Neural cell (in vitro differentiated cells): Measurements from ENCODE around the gene IFNLR1.

Experiments
- EP300 ChIP-seq: fragments of 450-650 bp; conservative IDR thresholded peaks from 2 replicates; pipeline ENCODE4 v1.6.1; 2014; ENCODE audit warnings: antibody characterized with exemption, mild to moderate bottlenecking, moderate library complexity; ENCODE audit not compliant: poor library complexity, severe bottlenecking
- RAD21 ChIP-seq: fragments of 450-650 bp; conservative IDR thresholded peaks from 2 replicates; pipeline ENCODE4 v1.6.1; 2014; ENCODE audit warnings: antibody characterized with exemption, mild to moderate bottlenecking, moderate library complexity
- SMC3 ChIP-seq: fragments of 450-650 bp; conservative IDR thresholded peaks from 2 replicates; pipeline ENCODE4 v1.6.1; 2014; ENCODE audit warnings: antibody characterized with exemption, mild to moderate bottlenecking, moderate library complexity; ENCODE audit not compliant: poor library complexity
- TF ChIP-seq, protein P1 (sequence below): fragments of 450-650 bp; IDR thresholded peaks from 2 replicates; pipeline ENCODE4 v1.5.1; 2014; ENCODE audit warnings: antibody characterized with exemption, mild to moderate bottlenecking, moderate library complexity; ENCODE audit not compliant: poor library complexity, severe bottlenecking
- TF ChIP-seq, protein P2 (sequence below): IDR thresholded peaks from 2 replicates; pipeline ENCODE4 v1.6.1; 2012; ENCODE audit warnings: borderline replicate concordance

DNA sequence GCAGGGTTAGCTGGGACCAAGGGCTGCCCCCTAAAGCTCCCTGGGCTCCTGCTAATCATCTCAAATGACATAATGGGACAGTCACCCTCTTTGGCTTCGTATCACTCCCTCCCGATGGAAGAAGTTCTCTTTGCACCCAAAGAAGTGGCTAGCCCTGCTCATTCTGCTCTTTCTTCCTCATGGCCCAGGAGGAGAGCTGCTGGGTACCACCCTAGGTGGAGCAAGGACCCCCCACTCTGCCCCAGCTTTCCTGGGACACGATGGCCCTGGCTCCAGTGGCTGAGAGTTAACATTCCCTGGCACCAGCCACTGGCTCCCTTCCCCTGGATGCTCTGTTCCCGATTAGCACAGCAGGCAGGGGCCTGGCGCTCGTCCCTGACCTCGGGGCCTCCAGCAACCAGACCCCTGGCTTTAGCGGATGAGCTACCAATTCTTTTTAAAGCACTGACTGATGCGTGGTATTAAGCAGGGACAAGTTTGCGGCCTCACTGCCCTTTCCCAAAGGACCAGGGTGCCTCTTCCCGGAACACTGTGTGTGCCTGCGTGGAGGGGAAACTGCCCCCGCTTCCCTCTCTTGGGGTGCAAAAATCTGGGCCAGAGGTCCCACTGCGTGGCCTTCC lies 76.3 kb downstream of the IFNLR1 start:
- TF ChIP-seq, protein P1, sequence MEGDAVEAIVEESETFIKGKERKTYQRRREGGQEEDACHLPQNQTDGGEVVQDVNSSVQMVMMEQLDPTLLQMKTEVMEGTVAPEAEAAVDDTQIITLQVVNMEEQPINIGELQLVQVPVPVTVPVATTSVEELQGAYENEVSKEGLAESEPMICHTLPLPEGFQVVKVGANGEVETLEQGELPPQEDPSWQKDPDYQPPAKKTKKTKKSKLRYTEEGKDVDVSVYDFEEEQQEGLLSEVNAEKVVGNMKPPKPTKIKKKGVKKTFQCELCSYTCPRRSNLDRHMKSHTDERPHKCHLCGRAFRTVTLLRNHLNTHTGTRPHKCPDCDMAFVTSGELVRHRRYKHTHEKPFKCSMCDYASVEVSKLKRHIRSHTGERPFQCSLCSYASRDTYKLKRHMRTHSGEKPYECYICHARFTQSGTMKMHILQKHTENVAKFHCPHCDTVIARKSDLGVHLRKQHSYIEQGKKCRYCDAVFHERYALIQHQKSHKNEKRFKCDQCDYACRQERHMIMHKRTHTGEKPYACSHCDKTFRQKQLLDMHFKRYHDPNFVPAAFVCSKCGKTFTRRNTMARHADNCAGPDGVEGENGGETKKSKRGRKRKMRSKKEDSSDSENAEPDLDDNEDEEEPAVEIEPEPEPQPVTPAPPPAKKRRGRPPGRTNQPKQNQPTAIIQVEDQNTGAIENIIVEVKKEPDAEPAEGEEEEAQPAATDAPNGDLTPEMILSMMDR = no peak
- TF ChIP-seq, protein P2, sequence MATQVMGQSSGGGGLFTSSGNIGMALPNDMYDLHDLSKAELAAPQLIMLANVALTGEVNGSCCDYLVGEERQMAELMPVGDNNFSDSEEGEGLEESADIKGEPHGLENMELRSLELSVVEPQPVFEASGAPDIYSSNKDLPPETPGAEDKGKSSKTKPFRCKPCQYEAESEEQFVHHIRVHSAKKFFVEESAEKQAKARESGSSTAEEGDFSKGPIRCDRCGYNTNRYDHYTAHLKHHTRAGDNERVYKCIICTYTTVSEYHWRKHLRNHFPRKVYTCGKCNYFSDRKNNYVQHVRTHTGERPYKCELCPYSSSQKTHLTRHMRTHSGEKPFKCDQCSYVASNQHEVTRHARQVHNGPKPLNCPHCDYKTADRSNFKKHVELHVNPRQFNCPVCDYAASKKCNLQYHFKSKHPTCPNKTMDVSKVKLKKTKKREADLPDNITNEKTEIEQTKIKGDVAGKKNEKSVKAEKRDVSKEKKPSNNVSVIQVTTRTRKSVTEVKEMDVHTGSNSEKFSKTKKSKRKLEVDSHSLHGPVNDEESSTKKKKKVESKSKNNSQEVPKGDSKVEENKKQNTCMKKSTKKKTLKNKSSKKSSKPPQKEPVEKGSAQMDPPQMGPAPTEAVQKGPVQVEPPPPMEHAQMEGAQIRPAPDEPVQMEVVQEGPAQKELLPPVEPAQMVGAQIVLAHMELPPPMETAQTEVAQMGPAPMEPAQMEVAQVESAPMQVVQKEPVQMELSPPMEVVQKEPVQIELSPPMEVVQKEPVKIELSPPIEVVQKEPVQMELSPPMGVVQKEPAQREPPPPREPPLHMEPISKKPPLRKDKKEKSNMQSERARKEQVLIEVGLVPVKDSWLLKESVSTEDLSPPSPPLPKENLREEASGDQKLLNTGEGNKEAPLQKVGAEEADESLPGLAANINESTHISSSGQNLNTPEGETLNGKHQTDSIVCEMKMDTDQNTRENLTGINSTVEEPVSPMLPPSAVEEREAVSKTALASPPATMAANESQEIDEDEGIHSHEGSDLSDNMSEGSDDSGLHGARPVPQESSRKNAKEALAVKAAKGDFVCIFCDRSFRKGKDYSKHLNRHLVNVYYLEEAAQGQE = no peak
- TF ChIP-seq RAD21 = no peak
- no peak for TF ChIP-seq SMC3
- TF ChIP-seq EP300 = no peak
